Measurements from ENCODE around the gene SIPA1L3.

DNA sequence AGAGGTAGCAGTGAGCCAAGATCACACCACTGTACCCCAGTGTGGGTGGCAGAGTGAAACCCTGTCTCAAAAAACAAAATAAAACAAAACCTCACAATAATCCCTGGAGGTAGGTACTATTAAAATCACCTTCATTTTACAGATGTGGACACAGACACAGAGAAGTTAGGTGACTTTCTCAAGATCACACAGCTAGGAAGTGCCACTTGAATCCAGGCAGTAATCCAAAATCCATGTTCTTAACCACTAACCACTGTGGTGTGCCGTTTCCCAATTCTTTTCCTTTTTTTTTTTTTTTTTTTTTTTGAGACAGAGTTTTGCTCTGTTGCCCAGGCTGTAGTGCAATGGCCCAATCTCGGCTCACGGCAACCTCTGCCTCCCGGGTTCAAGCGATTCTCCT is 340.1 kb downstream of the SIPA1L3 start:
- TF ChIP-seq, protein P1, sequence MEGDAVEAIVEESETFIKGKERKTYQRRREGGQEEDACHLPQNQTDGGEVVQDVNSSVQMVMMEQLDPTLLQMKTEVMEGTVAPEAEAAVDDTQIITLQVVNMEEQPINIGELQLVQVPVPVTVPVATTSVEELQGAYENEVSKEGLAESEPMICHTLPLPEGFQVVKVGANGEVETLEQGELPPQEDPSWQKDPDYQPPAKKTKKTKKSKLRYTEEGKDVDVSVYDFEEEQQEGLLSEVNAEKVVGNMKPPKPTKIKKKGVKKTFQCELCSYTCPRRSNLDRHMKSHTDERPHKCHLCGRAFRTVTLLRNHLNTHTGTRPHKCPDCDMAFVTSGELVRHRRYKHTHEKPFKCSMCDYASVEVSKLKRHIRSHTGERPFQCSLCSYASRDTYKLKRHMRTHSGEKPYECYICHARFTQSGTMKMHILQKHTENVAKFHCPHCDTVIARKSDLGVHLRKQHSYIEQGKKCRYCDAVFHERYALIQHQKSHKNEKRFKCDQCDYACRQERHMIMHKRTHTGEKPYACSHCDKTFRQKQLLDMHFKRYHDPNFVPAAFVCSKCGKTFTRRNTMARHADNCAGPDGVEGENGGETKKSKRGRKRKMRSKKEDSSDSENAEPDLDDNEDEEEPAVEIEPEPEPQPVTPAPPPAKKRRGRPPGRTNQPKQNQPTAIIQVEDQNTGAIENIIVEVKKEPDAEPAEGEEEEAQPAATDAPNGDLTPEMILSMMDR (IDR thresholded peaks at IDR 0.05; ENCODE audit: insufficient read depth, low read length, poor library complexity, severe bottlenecking), result no peak
- no peak for TF ChIP-seq EZH2phosphoT487 (conservative IDR thresholded peaks at IDR 0.05; ENCODE audit: low read length)

All from SU-DHL-6 (cell line).